Activated CD8-positive, alpha-beta memory T cell treated with anti-CD3 and anti-CD28 coated beads for 24 hours (primary cell): ENCODE results near the gene QPRT.
A peak's percentile ranks its signal among the peaks of the same experiment; 100 is the strongest.
"Not testable (repeated sequence)": the region's sequence is repeated elsewhere in the genome, so short reads cannot be mapped to it uniquely, and the experiment has no call there.

Experiments
- DNase-seq: peaks from one replicate; pipeline ENCODE4 v3.0.0-alpha.2; 2020

The QPRT gene

DNA sequence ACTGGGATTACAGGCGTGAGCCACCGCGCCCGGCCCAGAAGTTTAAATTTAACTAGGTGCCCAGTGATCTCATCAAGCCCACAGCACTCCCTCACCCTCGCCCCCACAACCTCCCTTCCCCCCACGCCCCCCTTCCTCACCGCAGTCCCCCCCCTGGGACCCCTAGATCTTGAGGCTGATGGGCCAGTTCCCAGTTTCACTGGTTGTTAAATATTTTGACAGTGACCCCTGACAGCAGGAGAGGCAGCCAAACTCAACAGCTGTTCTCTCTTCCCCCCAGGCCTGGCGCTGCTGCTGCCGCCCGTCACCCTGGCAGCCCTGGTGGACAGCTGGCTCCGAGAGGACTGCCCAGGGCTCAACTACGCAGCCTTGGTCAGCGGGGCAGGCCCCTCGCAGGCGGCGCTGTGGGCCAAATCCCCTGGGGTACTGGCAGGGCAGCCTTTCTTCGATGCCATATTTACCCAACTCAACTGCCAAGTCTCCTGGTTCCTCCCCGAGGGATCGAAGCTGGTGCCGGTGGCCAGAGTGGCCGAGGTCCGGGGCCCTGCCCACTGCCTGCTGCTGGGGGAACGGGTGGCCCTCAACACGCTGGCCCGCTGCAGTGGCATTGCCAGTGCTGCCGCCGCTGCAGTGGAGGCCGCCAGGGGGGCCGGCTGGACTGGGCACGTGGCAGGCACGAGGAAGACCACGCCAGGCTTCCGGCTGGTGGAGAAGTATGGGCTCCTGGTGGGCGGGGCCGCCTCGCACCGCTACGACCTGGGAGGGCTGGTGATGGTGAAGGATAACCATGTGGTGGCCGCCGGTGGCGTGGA lies 15.6 kb downstream of the QPRT start:
- no peak for DNase-seq

DNA sequence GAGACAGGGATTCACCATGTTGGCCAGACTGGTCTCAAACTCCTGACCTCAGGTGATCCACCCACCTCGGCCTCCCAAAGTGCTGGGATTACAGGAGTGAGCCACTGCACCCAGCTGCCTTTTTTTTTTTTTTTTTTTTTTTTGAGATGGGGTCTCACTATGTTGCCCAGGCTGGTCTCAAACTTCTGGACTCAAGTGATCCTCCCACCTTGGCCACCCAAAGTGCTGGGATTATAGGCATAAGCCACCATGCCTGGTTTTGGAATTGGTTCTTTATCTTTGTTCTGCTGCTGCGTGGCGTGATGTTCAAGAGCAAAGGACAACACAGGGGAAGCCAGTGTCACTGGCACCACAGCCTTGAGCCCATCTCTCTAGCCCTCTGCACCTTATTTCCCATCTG lies 16.7 kb downstream of the QPRT start:
- not testable (repeated sequence) for DNase-seq

DNA sequence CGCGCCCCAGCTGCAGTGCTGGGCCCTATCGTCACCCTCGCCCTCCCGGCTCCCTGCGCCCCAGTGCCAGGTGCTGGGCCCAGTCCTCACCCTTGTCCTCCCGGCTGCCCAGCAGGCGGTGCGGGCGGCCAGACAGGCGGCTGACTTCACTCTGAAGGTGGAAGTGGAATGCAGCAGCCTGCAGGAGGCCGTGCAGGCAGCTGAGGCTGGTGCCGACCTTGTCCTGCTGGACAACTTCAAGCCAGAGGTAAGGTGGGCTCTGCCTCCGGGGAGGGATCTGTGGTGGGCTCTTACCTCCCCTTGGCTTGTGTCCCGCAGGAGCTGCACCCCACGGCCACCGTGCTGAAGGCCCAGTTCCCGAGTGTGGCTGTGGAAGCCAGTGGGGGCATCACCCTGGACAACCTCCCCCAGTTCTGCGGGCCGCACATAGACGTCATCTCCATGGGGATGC lies 17.9 kb downstream of the QPRT start:
- no peak for DNase-seq

DNA sequence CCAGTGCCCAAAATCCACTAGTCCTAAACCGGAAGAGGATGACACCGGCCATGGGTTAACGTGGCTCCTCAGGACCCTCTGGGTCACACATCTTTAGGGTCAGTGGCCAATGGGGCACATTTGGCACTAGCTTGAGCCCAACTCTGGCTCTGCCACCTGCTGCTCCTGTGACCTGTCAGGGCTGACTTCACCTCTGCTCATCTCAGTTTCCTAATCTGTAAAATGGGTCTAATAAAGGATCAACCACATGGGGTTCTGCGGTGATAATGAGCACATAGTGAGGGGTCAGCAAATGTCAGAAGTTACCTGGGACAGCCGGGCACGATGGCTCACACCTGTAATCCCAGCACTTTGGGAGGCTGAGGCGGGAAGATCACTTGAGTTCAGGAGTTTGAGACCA lies 18.4 kb downstream of the QPRT start:
- DNase-seq = no peak

DNA sequence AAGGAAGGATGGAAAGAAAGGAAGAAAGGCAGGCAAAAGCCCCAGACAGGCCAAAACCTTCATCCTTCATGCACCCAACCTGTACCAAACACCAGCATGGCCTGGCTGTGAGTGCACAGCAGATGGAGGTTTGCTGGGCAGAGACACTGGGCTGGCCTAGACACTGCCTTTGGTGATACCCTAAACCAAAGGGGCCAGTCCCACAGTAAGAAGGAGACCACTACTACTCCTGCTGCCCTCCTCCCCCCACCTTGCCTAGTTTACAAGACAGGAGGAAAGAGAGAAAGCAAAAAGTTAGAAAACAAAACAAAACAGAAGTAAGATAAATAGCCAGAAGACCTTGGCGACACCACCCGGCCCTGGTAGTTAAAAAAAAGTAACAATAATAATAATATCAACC lies 19.1 kb downstream of the QPRT start:
- DNase-seq = no peak

DNA sequence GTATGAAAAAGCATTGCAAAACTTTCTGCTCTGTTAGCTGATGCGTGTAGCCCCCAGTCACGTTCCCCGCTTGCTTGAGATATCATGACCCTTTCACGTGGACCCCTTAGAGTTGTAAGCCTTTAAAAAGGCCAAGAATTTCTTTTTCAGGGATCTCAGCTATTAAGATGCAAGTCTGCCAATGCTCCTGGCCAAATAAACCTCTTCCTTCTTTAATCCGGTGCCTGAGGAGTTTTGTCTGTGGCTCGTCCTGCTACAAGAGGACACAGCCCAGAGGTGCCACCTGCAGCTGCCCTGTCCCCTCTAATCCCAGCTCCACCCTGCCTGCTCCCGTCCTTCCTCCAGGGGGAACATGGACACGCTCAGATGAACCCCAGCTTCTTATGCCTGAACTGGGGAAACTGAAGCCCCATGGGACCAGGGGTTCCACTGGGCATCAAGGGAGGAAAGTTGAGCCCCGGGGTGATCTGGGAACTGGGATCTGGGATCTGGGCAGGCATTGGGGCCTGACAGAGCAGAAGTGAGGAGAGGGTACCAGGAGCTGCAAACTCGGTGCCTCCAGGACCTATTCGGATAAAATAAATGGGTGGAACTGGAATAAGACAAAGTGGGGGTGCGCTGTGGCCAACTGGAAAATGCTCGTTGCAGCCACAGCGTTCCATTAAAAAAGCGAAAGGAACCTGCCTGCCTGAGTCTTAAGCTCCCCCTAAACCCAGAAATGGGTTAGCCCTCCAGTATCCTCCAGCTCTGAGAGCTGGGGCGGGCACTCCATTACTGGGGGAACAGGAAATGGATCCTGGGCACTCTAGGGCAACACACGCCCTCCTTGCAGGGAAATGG lies 19.7 kb downstream of the QPRT start:
- no peak for DNase-seq

DNA sequence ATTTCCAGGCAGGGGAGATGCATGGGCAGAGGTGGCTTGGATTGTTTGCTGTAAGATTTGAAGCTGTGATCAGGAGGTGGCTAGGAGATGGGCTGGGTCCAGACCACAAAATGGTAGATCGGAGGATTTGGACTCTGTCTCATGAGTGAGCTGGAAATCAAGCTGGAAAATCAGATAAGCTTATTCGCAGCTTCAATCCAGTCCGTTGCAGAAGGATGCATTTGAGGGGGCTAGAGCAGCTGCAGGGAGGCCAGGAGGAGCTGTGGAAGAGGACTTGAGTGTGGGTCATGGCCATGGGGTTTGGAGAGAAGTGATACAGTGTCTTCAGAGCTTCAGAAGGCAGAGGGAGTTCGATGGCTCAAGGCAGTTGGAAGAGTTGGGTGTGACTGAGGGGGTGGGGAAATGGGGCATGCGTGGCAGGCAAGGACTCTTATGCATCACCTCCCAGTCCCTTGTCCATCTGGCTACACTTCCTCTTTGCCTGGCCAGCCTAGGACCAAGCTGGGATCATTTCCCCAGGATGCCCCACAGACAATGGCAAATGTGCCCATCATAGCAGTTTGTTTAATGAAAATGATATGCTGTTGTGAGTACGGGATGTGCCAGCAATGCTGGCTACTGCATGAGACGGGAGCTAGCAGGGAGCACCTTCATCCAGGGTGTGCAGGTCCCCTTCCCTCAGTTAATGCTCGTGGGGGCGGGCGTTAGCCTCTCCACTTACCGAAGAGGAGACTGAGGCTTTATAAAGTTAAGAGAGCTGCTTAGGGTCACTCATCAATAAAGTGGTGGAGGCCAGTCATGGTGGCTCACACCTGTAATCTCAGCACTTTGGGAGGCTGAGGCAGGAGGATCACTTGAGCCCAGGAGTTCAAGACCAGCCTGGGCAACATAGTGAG lies 20.6 kb downstream of the QPRT start:
- no peak for DNase-seq

DNA sequence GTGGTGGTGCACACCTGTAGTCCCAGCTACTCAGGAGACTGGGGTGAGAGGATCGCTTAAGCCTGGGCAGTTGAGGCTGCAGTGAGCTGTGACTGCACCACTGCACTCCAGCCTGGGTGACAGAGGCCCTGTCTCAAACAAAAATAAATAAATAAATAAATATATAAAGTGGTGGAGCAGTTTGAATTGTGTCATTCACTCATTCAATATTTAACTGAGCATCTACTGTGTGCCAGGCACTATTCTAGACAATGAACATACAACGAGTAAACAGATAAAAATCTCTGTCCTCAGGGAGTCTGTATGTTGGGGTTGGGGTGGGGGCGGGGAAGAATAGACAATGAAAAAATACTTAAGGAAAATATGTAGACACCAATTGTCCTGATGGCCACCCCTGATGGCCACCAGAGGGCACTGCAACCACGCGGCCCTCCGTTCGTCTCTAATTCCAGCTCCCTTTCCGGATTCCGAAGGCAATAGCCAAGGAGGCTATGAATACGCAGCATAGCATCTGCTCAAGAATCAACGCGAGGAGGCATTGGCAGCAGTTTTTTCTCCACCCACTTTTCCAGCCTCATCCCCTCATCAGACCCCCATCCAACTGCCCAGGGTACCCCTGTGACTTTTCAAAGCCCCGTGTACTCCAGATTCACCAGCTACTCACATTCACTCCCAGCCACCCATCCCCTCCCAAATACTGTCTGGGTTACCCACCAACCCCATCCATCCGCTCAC lies 21.4 kb downstream of the QPRT start:
- peak; percentile 87 for DNase-seq

DNA sequence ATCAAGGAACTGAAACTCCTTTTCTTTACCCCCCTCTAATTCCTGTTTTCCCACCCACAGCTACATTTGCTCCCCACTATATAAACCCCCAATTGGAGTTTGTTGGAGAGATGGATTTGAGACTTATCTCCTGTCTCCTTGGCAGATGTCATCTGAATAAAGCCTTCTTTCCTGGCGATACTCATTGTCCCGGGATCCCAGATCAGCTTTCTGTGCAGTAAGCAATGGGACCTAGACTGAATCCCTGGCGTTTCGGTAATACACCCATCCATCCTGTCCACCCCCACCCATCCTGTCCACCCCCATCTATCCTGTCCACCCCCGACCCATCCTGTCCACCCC lies 22.2 kb downstream of the QPRT start:
- DNase-seq = no peak

DNA sequence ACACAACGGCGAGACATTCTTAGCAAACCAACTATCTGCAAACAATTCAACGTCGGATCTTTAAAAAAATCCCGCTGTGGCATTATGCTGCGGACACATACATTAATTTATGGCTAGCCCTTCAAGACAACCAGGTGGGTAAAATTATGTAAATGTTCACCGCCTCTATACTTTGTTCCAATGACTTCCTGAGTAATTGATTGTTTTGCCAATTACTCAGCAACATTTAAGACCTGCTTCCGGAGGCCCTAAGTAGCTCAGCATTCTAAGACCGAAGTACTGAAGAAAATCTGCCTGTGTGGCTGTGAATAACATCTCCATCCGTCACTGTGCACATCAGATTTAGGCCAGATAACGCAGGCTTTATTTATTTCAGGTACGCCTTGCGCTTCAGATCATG lies 23.3 kb downstream of the QPRT start:
- no peak for DNase-seq

DNA sequence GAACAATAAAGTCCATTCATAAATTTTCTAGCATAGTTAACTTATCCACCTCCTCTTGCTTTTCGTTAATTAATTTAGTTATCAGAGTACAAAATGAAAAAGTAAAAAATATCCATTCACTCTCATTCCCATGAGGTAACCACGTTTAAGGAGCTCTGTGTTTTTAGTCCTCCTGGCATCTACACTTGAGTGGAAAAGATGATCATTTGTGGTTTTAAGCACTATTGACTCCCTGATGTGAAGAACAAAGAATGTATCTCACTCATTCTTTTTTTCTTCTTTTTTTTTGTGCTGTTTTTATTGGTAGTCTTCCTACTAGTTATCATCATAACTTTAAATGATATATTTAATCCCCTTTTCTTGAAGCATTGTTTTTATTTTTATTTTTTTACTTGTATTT lies 26.1 kb downstream of the QPRT start:
- DNase-seq = no peak

DNA sequence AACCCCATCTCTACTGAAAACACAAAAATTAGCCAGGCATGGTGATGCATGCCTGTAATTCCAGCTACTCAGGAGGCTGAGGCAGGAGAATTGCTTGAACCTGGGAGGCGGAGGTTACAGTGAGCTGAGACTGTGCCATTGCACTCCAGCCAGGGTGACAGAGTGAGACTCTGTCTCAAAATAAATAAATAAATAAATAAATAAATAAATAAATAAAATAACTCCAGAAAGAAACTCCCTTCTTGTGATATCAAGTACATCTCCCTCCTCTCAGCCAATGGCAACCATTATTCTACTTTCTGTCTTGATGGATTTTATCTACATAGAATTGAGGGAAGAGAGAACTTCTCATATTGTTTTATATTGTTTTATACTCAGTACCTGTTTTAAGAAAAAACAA lies 28.2 kb downstream of the QPRT start:
- not testable (repeated sequence) for DNase-seq

DNA sequence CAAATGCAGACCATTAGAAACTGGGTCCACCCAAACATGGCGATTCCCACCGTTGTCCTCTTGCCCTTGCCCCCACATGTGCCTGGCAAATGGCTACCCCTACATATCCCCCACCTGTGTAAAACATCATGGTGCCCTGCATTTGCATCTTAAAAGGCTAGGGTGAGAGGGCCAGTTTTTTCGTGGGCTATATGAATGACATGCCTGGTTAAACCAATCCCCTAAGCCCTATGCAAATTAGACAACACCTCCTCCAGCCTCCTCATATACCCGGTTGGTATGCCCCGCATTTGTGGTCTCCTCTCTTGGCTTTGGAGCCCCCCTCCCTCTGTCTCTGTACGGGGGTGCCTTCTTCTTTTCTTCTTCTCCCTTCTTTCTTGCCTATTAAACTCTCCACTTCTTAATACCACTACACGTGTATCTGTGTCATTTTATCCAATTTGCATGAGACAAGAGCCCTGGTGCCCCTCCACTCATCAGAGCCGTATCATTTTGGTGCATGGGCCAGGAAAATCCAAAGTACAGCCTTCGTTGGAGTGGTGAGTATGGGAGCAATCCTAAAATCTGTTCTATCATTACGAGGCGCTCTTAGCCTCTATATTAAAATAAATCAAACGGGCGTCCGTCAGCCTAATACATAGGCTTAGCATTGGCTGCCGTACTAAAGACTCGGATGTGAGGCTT lies 30.1 kb downstream of the QPRT start:
- DNase-seq = no peak

DNA sequence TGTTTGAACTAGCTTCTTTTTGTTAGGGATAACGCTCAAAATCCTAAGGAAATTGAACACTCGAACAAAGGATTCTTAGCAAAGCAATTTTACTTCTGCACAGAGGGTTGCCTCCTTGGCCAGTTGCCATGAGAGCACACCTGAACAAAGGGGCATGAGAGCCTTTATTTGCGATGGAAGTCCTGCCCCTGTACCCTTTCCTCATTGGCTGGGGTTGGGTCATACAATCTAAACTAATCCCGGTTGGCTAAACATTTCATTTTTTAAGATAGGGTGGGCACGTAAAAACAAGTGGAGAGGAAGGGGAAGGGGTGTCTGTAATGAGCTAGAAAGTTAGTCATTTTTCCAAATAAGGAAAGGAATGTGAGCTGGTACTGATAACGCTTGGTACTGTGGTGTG lies 30.7 kb downstream of the QPRT start:
- not testable (repeated sequence) for DNase-seq

DNA sequence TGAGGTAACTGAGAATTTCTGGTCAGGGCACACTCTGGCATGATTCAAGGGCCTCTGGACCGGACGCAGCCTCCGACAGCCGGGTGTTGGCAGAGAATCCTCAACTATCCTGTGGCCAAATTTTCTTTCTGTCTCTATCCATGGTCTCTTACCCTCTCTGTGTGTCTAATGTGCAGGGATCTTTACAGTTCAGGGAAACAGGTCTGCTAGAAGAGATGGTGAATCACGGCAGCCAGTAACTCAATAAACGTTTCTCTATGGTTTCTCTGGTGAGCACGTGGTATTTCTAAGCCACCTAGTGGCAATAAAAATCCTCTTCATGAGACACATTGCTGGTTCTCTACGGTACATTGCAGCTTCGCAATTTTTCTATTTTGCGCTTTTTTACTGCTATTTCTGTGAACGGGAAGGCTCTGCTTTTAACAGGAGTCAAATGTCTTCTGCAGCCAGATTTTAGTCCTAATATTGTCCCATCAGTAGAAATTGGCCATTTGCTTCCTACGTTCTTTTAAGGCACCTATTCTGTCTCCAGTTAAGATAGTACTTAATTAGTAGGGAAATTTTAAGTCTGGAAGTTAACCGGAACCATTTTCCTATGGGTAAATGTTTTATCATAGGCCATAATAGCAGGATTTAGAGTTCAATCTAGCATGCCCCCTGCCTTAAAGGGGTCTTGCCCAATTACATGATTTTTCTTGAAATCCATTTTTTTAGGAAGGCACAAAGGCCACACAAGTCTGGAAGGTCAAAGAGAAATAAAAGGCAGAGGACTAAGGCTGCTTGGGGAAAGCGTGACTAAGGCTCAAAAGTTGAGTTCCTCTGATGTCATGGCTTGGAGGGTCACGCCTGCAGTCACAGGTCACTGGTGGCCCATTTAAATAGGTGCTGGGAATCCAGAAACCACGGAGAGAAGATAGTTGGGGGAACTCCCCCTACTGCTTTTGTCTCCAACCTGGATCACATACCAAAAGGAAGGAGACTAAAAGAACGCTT lies 31.5 kb downstream of the QPRT start:
- no peak for DNase-seq

DNA sequence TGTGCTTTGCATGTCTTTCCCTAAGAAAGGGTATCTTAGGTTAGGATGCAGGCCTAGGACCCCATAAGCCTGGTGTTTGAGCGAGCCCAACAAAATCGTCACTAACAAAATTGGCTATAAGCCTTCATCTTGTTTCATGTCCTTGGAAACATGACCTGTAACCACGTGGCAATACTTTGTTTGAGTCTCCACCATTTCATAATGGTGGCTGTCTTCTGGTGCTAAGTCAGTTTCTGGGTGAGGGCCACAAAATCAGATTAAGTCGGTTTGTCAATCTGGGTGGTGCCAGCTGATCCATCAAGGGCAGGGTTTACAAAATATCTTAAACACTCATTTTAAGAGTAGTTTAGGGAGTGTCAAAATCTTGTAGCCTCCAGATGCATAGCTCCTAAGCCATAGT lies 33.8 kb downstream of the QPRT start:
- no peak for DNase-seq

DNA sequence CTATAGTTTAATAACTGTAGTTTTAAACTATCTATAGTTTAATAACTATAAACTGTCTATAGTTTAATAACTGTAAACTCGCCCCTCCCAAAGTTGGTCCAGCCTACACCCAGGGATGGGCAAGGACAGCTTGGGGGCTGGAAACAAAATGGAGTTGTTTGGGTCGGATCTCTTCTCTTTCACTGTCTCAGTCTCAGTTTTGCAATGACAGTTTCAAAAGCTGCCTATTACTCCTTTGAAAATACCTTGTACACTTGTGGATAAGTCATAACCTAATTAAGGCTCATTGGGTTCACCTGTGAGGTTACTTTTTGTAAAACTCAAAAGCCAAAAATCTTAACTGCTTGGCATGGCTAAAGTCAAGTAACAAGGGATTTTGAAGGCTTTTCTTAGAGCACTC lies 35.4 kb downstream of the QPRT start:
- DNase-seq = no peak

DNA sequence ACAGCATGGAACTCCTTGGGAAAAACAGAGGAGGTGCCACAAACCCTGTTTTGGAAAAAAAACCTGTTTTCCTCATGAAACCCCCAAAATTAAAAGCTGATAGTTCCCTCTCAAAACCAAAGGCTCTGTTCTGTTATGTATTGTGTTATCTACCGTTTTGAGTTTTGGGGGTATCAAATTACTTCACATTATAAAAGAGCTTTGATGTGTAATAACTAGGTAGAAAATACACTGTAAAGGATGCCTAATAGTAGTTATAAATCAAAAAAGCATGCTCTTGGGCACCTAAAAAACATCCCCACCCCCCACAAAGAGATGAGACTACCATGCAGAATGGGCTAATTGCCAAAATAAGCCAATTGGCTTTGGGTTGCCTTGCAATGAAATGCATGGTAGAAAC lies 36.0 kb downstream of the QPRT start:
- DNase-seq = no peak

DNA sequence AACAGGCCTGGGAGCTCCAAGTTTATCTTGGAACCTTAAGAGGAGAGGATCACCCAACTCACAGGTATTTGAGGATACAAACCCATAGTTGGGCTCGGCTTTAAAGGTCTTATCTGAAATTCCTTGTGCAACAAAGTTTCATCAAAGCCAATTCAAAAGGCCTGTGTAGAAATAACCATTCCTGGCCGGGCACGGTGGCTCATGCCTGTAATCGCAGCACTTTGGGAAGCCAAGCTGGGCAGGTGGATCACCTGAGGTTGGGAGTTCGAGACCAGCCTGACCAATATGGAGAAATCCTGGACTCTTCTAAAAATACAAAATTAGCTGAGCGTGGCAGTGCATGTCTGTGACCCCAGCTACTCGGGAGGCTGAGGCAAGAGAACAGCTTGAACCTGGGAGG lies 38.1 kb downstream of the QPRT start:
- no peak for DNase-seq

DNA sequence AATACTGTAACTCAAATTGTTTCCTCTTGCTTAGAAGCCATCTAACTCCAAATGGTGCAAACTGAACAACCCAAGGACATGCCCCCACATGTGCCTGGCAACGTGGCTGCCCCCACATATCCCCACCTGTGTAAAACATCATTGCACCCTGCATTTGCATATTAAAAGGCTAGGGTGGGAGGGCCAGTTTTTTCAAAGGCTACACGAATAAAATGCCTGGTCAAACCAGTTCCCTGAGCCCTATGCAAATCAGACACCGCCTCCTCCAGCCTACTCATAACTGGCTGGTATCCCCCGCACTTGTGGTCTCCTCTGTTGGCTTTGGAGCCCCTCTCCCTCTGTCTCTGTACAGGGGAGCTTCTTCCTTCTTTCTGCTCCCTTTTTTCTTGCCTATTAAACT lies 40.1 kb downstream of the QPRT start:
- no peak for DNase-seq

DNA sequence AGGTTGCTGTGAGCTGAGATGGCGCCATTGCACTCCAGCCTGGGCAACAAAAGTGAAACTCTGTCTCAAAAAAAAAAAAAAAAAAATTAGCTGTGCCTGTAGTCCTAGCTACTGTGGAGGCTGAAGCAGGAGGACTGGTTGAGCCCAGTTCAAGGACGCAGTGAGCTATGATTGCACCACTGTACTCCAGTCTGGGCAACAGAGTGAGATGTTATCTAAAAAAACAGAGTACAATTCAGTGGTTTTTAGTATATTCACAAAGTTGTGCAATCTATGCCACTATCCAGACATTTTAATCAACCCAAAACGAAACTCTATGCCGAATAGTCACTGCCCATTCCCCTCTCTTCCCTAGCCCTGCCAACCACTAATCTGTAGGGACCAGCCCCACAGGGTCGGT lies 41.7 kb downstream of the QPRT start:
- no peak for DNase-seq
